Activated CD4-positive, alpha-beta memory T cell treated with anti-CD3 and anti-CD28 coated beads for 36 hours (primary cell): ENCODE measurements around the gene LMO4. TPM values are rescaled to one million over a fixed set of nuclear protein-coding genes. Genes with fewer than 3 reads are reported as not detected.

Experiments used
- CTCF ChIA-PET: fragments of 350-600 bp; sonication (Branson Sonifier 250); formaldehyde crosslinking; loops from one replicate; lab custom pipeline; 2021; ENCODE audit warnings: antibody characterized with exemption, inconsistent platforms; lab: Charles Lee
- POLR2A ChIA-PET: fragments of 350-600 bp; sonication (Branson Sonifier 250); formaldehyde crosslinking; loops from one replicate; lab custom pipeline; 2021; ENCODE audit warnings: antibody characterized with exemption; lab: Charles Lee
- DNase-seq: peaks from one replicate; pipeline ENCODE4 v3.0.0-alpha.2; 2020
- H3K27ac Mint-ChIP-seq: one replicate; pipeline ENCODE4 v1.8.0; 2021; ENCODE audit warnings: mixed read lengths
- H3K27me3 Mint-ChIP-seq: one replicate; pipeline ENCODE4 v1.8.0; 2021; ENCODE audit warnings: mixed read lengths
- H3K36me3 Mint-ChIP-seq: one replicate; pipeline ENCODE4 v1.8.0; 2021; ENCODE audit warnings: mixed read lengths
- H3K4me1 Mint-ChIP-seq: one replicate; pipeline ENCODE4 v1.8.0; 2021; ENCODE audit warnings: low read depth, mixed read lengths
- H3K4me3 Mint-ChIP-seq: one replicate; pipeline ENCODE4 v1.8.0; 2021; ENCODE audit warnings: mild to moderate bottlenecking, mixed read lengths
- H3K9me3 Mint-ChIP-seq: one replicate; pipeline ENCODE4 v1.8.0; 2021; ENCODE audit warnings: mixed read lengths
- intact Hi-C: fragments of 100-400 bp; cut with micrococcal nuclease; formaldehyde crosslinking; loops from one replicate; pipeline ENCODE4 v1.15.1; 2023
- total RNA-seq, 2 experiments: library from RNA; stranded (reverse); gene quantifications; one replicate each; pipeline ENCODE4 v1.2.3, GENCODE V29; 2021

The LMO4 gene
- total RNA-seq, 2 experiments from 2014 or later: 23.0 to 24.1 TPM

DNA sequence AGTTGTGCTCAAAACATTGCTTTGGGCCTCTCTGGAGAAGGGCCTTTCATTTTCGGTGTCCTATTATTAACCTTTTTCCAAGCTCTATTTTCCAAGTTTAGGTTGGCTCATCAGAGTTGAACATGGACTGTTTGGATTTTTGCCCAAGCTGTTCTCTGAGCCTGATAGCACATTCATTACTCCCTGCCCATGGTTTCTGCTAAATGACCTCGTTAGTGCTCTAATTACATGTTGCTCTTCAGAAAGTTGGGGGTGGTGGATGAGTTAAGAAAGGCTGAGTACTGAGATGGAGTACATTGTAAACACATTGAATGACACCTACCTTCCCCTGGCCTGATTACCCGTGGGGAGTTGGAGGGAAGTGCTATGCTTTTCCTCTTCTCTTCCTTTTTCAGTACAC, 38.9 kb downstream of the LMO4 start:
- no peaks in the 10 kb centered on the region for H3K9me3 Mint-ChIP-seq
- intact Hi-C loops: no loop called here
- POLR2A ChIA-PET: no interaction called here
- H3K27me3 Mint-ChIP-seq: no peaks in the 10 kb centered on the region
- no peak for DNase-seq
- no peak overlapping the region for H3K4me3 Mint-ChIP-seq
- H3K36me3 Mint-ChIP-seq: no peaks in the 10 kb centered on the region
- H3K4me1 Mint-ChIP-seq: no peaks in the 10 kb centered on the region
- CTCF ChIA-PET: no interaction called here
- no peak overlapping the region for H3K27ac Mint-ChIP-seq

DNA sequence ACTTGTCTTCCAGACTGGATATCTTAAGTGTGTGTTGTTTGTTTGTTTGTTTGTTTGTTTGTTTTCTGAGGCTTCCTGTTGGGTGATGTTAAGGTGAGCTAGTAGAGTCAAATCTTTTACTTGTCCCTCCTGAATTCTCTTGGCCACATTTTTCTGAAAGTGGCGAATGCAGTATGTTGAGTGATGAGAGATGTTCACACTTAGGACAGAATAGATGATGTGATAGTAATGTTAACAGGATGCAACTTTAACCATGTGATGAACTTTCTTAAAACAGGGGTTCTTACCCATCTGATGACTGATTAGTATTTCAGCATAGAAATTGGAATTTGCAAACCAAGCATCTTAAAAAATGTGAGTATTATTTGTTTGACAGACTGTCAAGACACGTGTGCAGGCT, 40.2 kb downstream of the LMO4 start:
- Mint-ChIP-seq H3K36me3 (no peaks in the 10 kb centered on the region), H3K27me3 (no peaks in the 10 kb centered on the region), H3K9me3 (no peaks in the 10 kb centered on the region), H3K4me3 (no peak overlapping the region), H3K4me1 (no peaks in the 10 kb centered on the region), H3K27ac (no peak overlapping the region)
- intact Hi-C loops: no loop called here
- CTCF ChIA-PET: no interaction called here
- no peak for DNase-seq
- POLR2A ChIA-PET: no interaction called here

DNA sequence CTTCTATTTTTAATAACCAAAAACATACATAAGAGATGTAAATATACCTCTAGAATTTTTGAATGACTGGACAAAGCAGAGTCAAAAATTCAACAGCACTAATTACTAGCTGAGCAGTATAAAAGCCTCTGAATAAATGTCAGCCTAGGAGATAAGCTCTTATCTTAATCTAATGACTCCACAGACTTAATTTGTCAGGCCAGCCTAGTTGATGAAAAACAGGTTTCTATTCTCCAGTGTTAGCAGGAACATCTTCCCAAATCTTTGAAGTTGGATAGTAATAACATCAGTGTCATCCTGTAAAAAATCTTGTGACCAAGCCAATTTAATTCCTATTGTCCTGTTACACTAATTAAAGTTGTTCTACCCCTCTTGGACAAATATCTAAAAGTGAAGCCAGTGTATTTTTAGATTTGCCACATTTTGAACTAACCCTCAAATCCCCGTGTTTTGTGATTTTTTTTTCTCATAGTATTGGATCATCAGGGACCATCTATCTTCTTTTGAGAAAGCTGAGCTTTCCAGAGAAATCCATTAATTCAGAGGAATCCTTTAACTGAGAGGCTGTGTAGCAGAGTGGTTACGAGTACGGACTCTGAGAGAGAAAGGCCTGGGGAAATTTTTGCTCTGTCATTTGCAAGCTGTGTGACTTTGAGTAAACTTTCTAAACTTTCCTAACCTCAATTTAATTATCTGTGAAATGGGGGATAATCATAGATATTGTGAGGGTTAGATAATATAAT, 41.2 kb downstream of the LMO4 start:
- H3K4me3 Mint-ChIP-seq: no peak overlapping the region
- POLR2A ChIA-PET: no interaction called here
- CTCF ChIA-PET: interaction anchor here (1.4 kb wide), 1 partner anchor 44 kb away, joined by 3 read pairs; no protein-coding TSS in a partner anchor
- DNase-seq: no peak
- no peaks in the 10 kb centered on the region for H3K4me1 Mint-ChIP-seq
- intact Hi-C loops: no loop called here
- H3K27me3 Mint-ChIP-seq: no peaks in the 10 kb centered on the region
- H3K9me3 Mint-ChIP-seq: no peaks in the 10 kb centered on the region
- H3K36me3 Mint-ChIP-seq: no peaks in the 10 kb centered on the region
- H3K27ac Mint-ChIP-seq: no peak overlapping the region

DNA sequence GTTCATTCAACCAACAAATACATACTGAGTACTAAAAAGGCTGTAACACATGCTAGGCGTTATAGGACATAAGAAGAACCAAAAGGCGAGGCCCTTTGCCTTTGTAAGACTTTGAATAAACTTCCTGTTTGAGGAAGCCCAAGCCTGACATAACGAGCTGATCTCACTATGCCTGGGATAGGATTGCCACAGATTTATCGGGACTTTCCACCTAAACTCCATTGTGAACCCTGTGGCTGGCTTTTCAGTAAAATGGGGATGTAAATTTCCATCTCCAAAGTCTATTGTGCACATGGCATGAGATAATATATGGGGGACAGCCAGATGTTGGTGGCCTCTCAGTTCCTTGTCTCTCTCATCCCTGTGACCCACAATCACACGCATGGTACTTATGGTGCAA, 41.9 kb downstream of the LMO4 start:
- intact Hi-C loops: no loop called here
- Mint-ChIP-seq H3K4me3 (no peak overlapping the region), H3K36me3 (peaks cover 4% of the 10 kb centered on the region), H3K27ac (no peak overlapping the region), H3K4me1 (no peaks in the 10 kb centered on the region), H3K9me3 (peaks cover 3% of the 10 kb centered on the region), H3K27me3 (no peaks in the 10 kb centered on the region)
- ChIA-PET CTCF (interaction anchor here (1.4 kb wide), 1 partner anchor 44 kb away, joined by 3 read pairs; no protein-coding TSS in a partner anchor), POLR2A (no interaction called here)
- no peak for DNase-seq

DNA sequence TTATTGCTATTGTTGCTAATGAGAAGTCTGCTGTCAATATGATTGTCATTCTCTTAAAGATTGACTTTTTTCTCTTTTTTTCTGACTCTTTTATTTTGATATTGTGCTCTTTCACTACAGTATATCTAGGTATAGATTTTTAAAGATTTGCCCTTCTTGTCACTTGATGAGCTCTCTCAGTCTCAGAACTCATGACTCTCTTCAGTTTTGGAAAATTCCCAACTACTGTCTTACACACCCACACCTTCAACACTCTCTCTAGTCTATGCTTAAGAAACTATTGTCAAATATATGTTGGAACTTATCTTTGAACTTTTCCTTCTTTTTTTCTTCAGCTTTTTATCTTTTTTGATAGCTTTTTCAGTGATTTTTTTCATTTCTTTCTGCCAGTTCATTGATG, 50.6 kb downstream of the LMO4 start:
- intact Hi-C loops: no loop called here
- H3K4me1 Mint-ChIP-seq: no peaks in the 10 kb centered on the region

DNA sequence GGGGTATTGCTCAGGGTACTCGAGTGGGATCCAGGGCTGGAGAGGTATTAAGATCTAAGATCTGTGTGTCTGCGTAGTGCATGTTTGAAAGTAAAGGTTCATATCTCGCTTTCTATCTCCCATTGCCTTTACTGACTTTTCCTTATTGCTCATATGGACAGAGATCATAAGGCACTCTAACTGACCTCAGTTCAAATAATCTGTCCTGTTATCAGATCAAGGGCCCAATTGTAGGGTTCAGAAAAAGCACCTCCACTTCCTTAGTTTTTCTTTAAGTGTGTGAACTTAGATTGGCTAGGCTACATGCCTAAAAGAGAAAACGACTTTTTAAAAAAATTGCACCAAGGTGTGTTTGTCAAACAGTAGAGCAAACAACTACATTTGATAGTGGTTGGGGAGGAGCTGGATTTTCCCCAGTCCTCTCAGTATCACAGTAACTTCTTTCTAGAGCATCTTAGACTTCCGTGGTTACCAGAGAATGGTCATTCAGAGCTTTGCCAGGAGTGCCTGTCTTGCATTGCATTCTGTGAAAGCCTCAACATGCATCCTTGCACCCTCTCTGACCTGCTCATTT, 57.6 kb downstream of the LMO4 start:
- H3K4me1 Mint-ChIP-seq: no peaks in the 10 kb centered on the region
- DNase-seq: no peak
- H3K36me3 Mint-ChIP-seq: no peaks in the 10 kb centered on the region
- H3K27me3 Mint-ChIP-seq: peaks cover 3% of the 10 kb centered on the region
- H3K4me3 Mint-ChIP-seq: no peak overlapping the region
- H3K27ac Mint-ChIP-seq: no peak overlapping the region
- POLR2A ChIA-PET: no interaction called here
- intact Hi-C loops: no loop called here
- CTCF ChIA-PET: no interaction called here
- no peaks in the 10 kb centered on the region for H3K9me3 Mint-ChIP-seq

More for the DNA sequence above, 50.6 kb downstream of the LMO4 start:
- no peak for DNase-seq
- Mint-ChIP-seq H3K27me3 (peaks cover 4% of the 10 kb centered on the region), H3K4me3 (no peak overlapping the region), H3K27ac (no peak overlapping the region), H3K9me3 (peaks cover 24% of the 10 kb centered on the region), H3K36me3 (peaks cover 16% of the 10 kb centered on the region)
- ChIA-PET POLR2A (no interaction called here), CTCF (no interaction called here)

DNA sequence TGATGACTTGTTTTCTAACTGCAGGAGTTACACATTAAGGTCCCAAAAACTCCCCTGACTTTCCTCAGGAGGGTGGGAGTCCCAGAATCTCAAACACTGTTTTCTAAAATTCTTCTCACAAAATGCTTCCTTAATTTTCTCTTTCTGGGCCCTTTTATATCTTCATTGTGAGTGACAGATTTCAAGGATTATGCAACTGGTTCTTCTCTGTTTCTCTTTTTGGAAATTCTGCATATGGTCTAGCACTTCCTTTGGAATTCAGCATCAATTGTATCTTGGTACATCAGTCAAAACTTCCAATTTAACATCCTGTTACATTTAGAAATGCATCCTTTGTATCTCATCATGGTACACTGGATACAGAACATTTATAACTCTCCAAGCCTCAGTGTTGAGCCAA, 59.7 kb downstream of the LMO4 start:
- H3K27ac Mint-ChIP-seq: no peak overlapping the region
- no peak overlapping the region for H3K4me3 Mint-ChIP-seq
- intact Hi-C loops: no loop called here
- POLR2A ChIA-PET: no interaction called here
- DNase-seq: no peak
- CTCF ChIA-PET: no interaction called here
- no peaks in the 10 kb centered on the region for H3K4me1 Mint-ChIP-seq
- H3K27me3 Mint-ChIP-seq: peaks cover 1% of the 10 kb centered on the region
- H3K9me3 Mint-ChIP-seq: no peaks in the 10 kb centered on the region
- H3K36me3 Mint-ChIP-seq: no peaks in the 10 kb centered on the region

DNA sequence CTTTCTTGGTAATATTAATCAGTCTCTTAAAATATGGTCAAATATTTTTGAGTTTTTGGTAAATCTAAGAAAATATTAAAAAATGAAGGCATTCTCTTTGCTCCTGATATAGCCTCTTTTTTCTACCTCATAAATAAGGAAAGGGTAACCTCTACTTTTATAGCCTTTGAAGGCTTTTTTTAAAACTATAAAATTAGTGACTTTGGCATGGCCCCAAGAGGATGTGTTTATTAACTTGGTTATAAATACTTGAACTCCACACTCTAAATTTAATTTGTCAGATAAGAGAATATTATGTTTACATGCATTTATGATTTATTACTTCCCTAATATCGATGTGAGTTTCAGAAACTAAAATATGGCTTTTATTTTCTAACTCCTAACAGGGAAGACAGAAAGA, 60.3 kb downstream of the LMO4 start:
- POLR2A ChIA-PET: no interaction called here
- H3K4me1 Mint-ChIP-seq: no peaks in the 10 kb centered on the region
- CTCF ChIA-PET: no interaction called here
- no peaks in the 10 kb centered on the region for H3K9me3 Mint-ChIP-seq
- DNase-seq: no peak
- intact Hi-C loops: no loop called here
- H3K27me3 Mint-ChIP-seq: peaks cover 1% of the 10 kb centered on the region
- H3K27ac Mint-ChIP-seq: no peak overlapping the region
- H3K36me3 Mint-ChIP-seq: no peaks in the 10 kb centered on the region
- no peak overlapping the region for H3K4me3 Mint-ChIP-seq

DNA sequence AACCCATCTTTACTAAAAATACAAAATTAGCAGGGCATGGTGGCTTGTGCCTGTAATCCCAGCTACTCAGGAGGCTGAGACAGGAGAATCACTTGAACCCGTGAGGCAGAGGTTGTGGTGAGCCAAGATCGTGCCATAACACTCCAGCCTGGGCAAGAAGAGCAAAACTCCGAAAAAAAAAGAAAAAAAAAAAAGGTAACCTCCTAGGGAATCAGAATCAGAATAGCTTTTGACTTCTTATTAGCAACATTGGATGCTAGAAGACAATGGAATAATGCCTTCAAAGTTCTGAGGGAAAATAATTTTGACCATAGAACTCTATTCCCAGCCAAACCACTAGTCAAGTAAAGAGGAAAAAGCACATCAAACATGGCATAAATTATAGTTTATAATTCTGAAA, 60.9 kb downstream of the LMO4 start:
- intact Hi-C loops: no loop called here
- Mint-ChIP-seq H3K4me3 (no peak overlapping the region), H3K36me3 (no peaks in the 10 kb centered on the region), H3K27ac (no peak overlapping the region), H3K27me3 (no peaks in the 10 kb centered on the region), H3K4me1 (no peaks in the 10 kb centered on the region), H3K9me3 (no peaks in the 10 kb centered on the region)
- CTCF ChIA-PET: no interaction called here
- POLR2A ChIA-PET: no interaction called here
- DNase-seq: no peak

DNA sequence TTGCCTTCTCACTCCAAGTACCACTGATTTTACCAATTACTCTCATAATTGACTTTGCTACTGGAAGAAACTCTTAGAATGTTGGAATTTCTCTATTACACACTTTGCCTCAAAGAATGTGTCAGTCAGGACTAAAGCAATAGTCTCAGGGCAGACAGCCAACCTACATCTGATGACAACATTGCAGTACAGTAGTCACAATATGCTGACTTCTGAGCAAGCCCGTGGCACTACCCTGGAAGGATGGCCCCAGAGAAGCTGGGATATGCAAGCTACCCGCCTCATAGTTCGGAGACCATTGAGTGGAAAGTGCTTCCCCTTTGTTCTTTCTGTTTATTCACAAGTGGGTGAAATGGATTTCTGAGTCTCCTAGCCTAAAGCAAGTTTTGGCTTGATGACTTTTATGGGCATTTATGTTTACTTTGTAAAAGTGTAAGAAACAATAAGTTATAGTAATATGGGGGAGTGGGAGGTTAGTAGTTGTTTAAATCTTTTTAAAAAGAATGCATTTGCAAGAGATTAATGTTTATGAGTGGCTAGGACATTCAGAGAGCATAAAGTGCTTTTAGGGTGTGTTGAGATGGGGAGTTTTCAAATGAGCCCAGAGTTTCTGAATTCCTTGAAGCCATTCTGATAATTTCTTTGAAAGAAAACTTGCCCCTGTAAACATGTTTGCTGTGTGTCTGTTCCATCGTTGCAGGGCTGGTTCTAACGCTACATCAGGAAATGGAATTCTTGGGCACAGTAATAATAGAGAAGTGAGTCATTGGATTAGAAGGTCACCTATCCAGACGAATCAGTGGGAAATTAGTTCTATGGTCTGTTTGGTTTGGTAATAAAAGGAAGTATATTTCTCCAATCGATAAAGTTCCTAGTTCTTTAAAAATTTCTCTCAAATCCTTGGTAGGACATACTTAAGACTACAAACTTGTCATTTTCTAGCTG, 63.8 kb downstream of the LMO4 start:
- no peak for DNase-seq
- H3K4me1 Mint-ChIP-seq: no peaks in the 10 kb centered on the region
- POLR2A ChIA-PET: no interaction called here
- no peak overlapping the region for H3K27ac Mint-ChIP-seq
- H3K9me3 Mint-ChIP-seq: no peaks in the 10 kb centered on the region
- CTCF ChIA-PET: interaction anchor here (0.7 kb wide), 1 partner anchor 111 kb away, joined by 3 read pairs; no protein-coding TSS in a partner anchor
- H3K36me3 Mint-ChIP-seq: no peaks in the 10 kb centered on the region
- no peaks in the 10 kb centered on the region for H3K27me3 Mint-ChIP-seq
- H3K4me3 Mint-ChIP-seq: no peak overlapping the region
- intact Hi-C loops: no loop called here

DNA sequence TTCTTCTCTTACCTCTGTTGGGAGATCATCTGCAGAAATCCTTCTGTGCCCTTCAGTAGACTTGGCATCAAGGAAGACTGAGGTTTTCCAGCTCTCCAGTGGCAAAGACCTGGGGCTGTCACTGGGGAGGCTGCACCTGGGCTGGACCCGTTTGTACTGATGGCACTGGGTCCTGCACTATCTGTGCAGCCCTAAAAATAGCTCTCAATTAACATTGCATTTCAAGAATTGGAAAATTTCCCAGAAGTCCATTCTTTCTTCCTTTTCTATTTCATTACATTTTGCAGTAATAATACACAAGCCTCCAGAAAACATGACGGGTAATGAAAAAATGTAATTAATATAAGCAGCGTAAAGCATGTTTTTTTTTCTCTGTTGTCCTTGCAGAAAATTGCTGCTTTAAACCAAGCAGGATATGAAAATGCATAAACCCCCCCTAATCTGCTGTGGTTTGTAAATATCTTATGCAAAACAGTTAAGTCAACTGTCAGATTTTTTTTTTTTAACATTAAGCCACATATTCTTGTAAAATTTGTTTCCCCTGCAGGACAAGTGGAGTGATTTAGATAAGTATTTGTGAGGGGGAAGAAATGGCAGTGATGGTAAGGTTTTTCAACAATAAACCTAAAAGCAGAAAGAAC, 64.9 kb downstream of the LMO4 start:
- Mint-ChIP-seq H3K9me3 (no peaks in the 10 kb centered on the region), H3K4me3 (no peak overlapping the region), H3K27ac (no peak overlapping the region), H3K4me1 (no peaks in the 10 kb centered on the region), H3K27me3 (no peaks in the 10 kb centered on the region), H3K36me3 (no peaks in the 10 kb centered on the region)
- ChIA-PET CTCF (interaction anchor here (0.7 kb wide), 1 partner anchor 110 kb away, joined by 3 read pairs; no protein-coding TSS in a partner anchor), POLR2A (no interaction called here)
- intact Hi-C loops: no loop called here
- no peak for DNase-seq

DNA sequence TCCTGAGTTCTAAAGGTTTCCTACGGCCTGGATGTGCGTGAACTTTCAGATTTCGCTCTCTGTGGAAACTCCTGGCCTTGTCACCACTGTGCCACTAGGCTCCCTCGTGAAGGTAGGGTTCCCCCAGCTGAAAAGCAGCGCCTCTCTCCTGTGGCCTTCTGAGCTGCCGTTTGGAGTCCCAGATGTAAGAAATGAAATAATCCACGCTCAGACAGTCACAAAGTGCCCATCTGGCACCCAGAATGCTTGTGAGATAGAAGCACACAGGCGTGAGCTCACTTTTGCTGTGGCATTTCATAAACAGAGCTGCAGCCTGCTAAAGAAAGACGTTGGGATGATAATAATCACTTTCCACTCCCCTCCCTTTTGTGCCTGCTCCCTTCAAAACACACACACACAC, 65.8 kb downstream of the LMO4 start:
- no peaks in the 10 kb centered on the region for H3K4me1 Mint-ChIP-seq
- no peaks in the 10 kb centered on the region for H3K36me3 Mint-ChIP-seq
- ChIA-PET CTCF (no interaction called here), POLR2A (no interaction called here)
- H3K9me3 Mint-ChIP-seq: no peaks in the 10 kb centered on the region
- no peak overlapping the region for H3K27ac Mint-ChIP-seq
- no peaks in the 10 kb centered on the region for H3K27me3 Mint-ChIP-seq
- no peak overlapping the region for H3K4me3 Mint-ChIP-seq
- DNase-seq: no peak
- intact Hi-C loops: no loop called here
